ENCODE measurements around the gene USP1. TPM values are rescaled to one million over a fixed set of nuclear protein-coding genes. Genes with fewer than 3 reads are reported as not detected.
A peak's percentile ranks its signal among the peaks of the same experiment; 100 is the strongest.

USP1 gene
- total RNA-seq, 2 experiments from 2014 or later, result 69.6 to 96.6 TPM

DNA sequence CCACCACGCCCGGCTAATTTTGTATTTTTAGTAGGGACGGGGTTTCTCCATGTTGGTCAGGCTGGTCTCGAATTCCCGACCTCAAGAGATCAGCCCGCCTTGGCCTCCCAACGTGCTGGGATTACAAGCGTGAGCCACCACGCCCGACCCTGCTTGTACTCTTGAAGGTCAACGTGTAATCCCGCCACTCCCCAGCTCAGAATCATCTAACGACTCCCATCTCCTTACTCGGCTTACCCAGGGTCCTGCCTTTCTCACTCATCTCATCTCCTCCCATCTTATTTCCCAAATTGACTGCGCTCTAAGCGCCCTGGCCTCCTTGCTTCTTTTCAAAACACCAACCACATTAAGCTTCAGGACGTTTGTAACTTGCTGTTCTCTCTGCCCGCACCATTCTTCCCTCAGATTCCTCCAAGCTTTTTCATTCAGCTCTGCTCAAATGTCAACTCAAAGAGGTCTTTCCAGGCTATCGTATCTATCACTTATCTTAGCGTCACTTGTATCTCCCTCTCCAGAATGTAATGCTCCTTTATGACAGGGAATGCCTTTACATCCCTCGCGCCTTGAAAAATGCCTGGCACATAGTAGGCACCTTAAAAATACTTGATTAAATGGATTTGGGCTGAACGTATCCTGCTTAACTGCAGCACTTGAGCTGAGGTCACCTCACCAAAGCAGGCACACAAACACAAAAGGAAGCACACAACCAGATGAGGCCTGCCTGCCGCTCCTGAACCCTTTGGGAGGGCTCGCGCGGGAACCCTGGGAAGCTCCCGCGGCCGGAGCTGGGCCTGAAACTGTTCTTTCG lies 1.4 kb upstream of the USP1 start:
- Histone ChIP-seq H4K20me1 (ENCODE audit: insufficient read depth, low read length) (peaks cover 25% of the 10 kb centered on the region), H3K36me3 (ENCODE audit: insufficient read depth, low read length) (peaks cover 24% of the 10 kb centered on the region), H3K27ac (ENCODE audit: low read depth, low read length, poor library complexity, severe bottlenecking) (peak overlapping the region; percentile 95), H3K4me3 (ENCODE audit: low read depth, low read length, poor library complexity, severe bottlenecking) (peak overlapping the region; percentile 94), H3K4me1 (ENCODE audit: insufficient read depth, low read length, poor library complexity, severe bottlenecking) (peaks cover 44% of the 10 kb centered on the region), H3K9me2 (ENCODE audit: insufficient read depth, low read length) (no peaks in the 10 kb centered on the region), H3K9me3 (ENCODE audit: low read length) (no peaks in the 10 kb centered on the region), H3K79me2 (ENCODE audit: insufficient read depth, low read depth, low read length) (peaks cover 41% of the 10 kb centered on the region), H2AFZ (ENCODE audit: low read length) (peak overlapping the region; percentile 7; the same call in 1 of the 2 replicates), H3K4me2 (ENCODE audit: low read length) (peak overlapping the region; percentile 72)
- TF ChIP-seq, protein P1, sequence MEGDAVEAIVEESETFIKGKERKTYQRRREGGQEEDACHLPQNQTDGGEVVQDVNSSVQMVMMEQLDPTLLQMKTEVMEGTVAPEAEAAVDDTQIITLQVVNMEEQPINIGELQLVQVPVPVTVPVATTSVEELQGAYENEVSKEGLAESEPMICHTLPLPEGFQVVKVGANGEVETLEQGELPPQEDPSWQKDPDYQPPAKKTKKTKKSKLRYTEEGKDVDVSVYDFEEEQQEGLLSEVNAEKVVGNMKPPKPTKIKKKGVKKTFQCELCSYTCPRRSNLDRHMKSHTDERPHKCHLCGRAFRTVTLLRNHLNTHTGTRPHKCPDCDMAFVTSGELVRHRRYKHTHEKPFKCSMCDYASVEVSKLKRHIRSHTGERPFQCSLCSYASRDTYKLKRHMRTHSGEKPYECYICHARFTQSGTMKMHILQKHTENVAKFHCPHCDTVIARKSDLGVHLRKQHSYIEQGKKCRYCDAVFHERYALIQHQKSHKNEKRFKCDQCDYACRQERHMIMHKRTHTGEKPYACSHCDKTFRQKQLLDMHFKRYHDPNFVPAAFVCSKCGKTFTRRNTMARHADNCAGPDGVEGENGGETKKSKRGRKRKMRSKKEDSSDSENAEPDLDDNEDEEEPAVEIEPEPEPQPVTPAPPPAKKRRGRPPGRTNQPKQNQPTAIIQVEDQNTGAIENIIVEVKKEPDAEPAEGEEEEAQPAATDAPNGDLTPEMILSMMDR (conservative IDR thresholded peaks at IDR 0.05; ENCODE audit: low read length), result no peak
- TF ChIP-seq EZH2phosphoT487 (IDR thresholded peaks at IDR 0.05; ENCODE audit: borderline replicate concordance, low read depth, low read length), result no peak
- intact Hi-C loops (cut with micrococcal nuclease; ENCODE audit: unreplicated experiment), result loop anchor here (2.0 to 5.0 kb wide), 7 partner anchors 252 to 1392 kb away; partner anchors contain the start of genes ALG6, DOCK7, EFCAB7 and ITGB3BP
- POLR2A ChIA-PET, result interaction anchor here (0.7 to 1.4 kb wide), 4 partner anchors 10 to 346 kb away, joined by 3 to 4 read pairs (median 3); no protein-coding TSS in a partner anchor
- DNase-seq (ENCODE audit: low spot score), result no peak
- BruUV-seq (replicated peaks), result TSS peak; percentile 96
- CTCF ChIA-PET (ENCODE audit: unreplicated experiment), result interaction anchor here (0.9 kb wide), 1 partner anchor 47 kb away, joined by 3 read pairs; no protein-coding TSS in a partner anchor

DNA sequence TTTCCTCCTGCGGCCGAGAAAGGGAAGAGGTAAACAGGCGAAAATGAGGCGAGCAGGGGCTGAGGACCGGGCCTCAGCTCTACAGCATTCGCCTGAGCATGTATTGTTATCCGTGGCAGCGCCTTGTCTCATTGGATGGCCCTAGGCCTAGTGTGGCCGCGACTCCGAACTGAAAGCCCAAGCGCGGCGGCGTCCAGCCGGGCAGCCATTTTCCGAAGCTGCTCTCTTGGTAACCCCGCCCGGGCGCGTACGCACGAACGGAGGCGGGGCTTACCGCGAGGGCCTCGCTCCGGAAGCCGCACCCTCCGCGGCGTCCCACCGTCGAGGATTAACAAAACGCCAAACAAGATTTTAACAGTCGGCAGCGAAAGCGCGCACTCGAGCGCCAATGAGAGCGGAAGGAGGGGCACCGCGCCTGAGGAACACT lies 797 bp upstream of the USP1 start:
- H3K79me2 ChIP-seq (ENCODE audit: insufficient read depth, low read depth, low read length), result peaks cover 47% of the 10 kb centered on the region
- BruUV-seq (replicated peaks), result no TSS peak
- H3K36me3 ChIP-seq (ENCODE audit: insufficient read depth, low read length), result peaks cover 31% of the 10 kb centered on the region
- peak overlapping the region; percentile 94 for H3K4me3 ChIP-seq (ENCODE audit: low read depth, low read length, poor library complexity, severe bottlenecking)
- H4K20me1 ChIP-seq (ENCODE audit: insufficient read depth, low read length), result peaks cover 31% of the 10 kb centered on the region
- H3K4me2 ChIP-seq (ENCODE audit: low read length), result peak overlapping the region; percentile 72
- ChIA-PET CTCF (ENCODE audit: unreplicated experiment) (interaction anchor here (0.9 kb wide), 1 partner anchor 48 kb away, joined by 3 read pairs; no protein-coding TSS in a partner anchor), POLR2A (interaction anchor here (0.9 to 1.4 kb wide), 3 partner anchors 10 to 345 kb away, joined by 3 to 4 read pairs (median 3); no protein-coding TSS in a partner anchor)
- H3K9me3 ChIP-seq (ENCODE audit: low read length), result no peaks in the 10 kb centered on the region
- H3K4me1 ChIP-seq (ENCODE audit: insufficient read depth, low read length, poor library complexity, severe bottlenecking), result peaks cover 44% of the 10 kb centered on the region
- TF ChIP-seq EZH2phosphoT487 (IDR thresholded peaks at IDR 0.05; ENCODE audit: borderline replicate concordance, low read depth, low read length), result no peak
- TF ChIP-seq, protein P1 (conservative IDR thresholded peaks at IDR 0.05; ENCODE audit: low read length), result no peak
- peak overlapping the region; percentile 7; the same call in 1 of the 2 replicates for H2AFZ ChIP-seq (ENCODE audit: low read length)
- H3K27ac ChIP-seq (ENCODE audit: low read depth, low read length, poor library complexity, severe bottlenecking), result peak overlapping the region; percentile 95
- no peak for DNase-seq (ENCODE audit: low spot score)
- intact Hi-C loops (cut with micrococcal nuclease; ENCODE audit: unreplicated experiment), result loop anchor here (2.0 to 5.0 kb wide), 7 partner anchors 251 to 1391 kb away; partner anchors contain the start of genes ALG6, DOCK7, EFCAB7 and ITGB3BP
- H3K9me2 ChIP-seq (ENCODE audit: insufficient read depth, low read length), result no peaks in the 10 kb centered on the region
